Suprapubic skin (tissue), 3 donors: ENCODE data around the gene VAV2.

Experiments
- POLR2A ChIP-seq, 2 donors: fragments of 450-650 bp; IDR thresholded peaks; one replicate each; pipeline ENCODE4 v1.6.1; 2017; ENCODE audit warnings: antibody characterized with exemption in 2 of 2, mild to moderate bottlenecking in 2 of 2, moderate library complexity in 2 of 2
- TF ChIP-seq, protein P1 (sequence below), 2 donors: fragments of 200-600 bp in 1 of 2; fragments of 450-650 bp in 1 of 2; sonication (generic) in 1 of 2; IDR thresholded peaks; one replicate each; pipeline ENCODE4 v1.5.1; 2016 to 2019; ENCODE audit warnings: antibody characterized with exemption in 2 of 2, mild to moderate bottlenecking in 1 of 2, moderate library complexity in 1 of 2

DNA sequence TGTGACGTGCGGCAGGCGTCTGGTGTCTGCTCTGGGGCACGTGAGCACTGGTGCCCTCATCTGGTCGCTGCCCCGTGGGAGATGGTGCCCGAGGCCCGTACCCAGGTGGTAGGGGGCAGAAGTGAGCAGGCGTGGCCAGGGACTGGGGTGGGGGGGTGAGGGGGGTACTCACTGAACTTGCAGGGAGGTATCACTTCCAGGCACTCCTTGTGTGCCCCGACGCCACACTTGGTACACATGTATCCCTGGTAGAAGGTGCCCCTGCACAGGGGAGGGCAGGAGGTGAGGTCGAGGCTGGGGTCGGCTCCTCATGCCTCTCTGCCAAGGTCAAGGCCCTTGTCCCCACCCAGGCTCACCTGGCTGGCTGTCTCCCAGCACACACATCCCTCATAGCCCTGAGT, 208.8 kb downstream of the VAV2 start:
- TF ChIP-seq POLR2A (IDR thresholded peaks at IDR 0.05): no peak
- TF ChIP-seq, protein P1, sequence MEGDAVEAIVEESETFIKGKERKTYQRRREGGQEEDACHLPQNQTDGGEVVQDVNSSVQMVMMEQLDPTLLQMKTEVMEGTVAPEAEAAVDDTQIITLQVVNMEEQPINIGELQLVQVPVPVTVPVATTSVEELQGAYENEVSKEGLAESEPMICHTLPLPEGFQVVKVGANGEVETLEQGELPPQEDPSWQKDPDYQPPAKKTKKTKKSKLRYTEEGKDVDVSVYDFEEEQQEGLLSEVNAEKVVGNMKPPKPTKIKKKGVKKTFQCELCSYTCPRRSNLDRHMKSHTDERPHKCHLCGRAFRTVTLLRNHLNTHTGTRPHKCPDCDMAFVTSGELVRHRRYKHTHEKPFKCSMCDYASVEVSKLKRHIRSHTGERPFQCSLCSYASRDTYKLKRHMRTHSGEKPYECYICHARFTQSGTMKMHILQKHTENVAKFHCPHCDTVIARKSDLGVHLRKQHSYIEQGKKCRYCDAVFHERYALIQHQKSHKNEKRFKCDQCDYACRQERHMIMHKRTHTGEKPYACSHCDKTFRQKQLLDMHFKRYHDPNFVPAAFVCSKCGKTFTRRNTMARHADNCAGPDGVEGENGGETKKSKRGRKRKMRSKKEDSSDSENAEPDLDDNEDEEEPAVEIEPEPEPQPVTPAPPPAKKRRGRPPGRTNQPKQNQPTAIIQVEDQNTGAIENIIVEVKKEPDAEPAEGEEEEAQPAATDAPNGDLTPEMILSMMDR (IDR thresholded peaks at IDR 0.05): no peak
